Measurements from ENCODE around the gene SAE1. TPM values are rescaled to one million over a fixed set of nuclear protein-coding genes. Genes with fewer than 3 reads are reported as not detected.

Gene SAE1
- polyA plus RNA-seq, 2 of the 4 experiments (the other 2 are of a cell fraction) = 206 to 249 TPM

DNA sequence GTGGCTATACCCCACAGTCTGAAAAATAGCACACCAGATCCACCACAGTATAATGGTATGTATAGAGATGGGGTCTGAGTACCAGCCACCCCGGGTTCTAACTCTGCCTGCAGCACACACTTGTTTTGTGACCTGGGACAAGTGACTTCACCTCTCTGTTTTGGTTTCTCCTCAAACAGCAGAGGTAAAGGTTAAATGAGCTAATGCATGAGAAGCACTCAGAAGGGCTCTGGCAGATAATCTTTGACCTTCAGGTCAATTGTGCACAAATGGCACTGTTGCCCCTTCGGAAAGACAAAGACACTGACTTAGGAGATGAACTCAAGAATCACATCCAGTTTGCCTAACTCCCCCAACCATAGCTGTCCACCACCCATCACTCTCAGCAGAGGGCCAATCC lies 24.8 kb upstream of the SAE1 start:
- Histone ChIP-seq H3K4me1 (peaks cover 39% of the 10 kb centered on the region), H3K9me3 (no peaks in the 10 kb centered on the region), H3K4me3 (no peak overlapping the region), H3K27ac (no peak overlapping the region), H3K4me2 (no peak overlapping the region)
- ChIA-PET POLR2A (no interaction called here), CTCF (interaction anchor here (1.3 to 2.2 kb wide), 7 partner anchors 10 to 105 kb away, joined by 3 to 14 read pairs (median 5); no protein-coding TSS in a partner anchor)
- FAIRE-seq (no peak), ATAC-seq (no peak), DNase-seq (ENCODE audit: low read depth in 1 of 2, low spot score in 1 of 2) (no peak)
- 49% methylated on average over 2 of the region's 2 CpGs for WGBS (ENCODE audit: missing lambda C conversion rate)
- TF ChIP-seq RFX5 (IDR thresholded peaks at IDR 0.05) = no peak
- TF ChIP-seq NFE2L2 (conservative IDR thresholded peaks at IDR 0.05; ENCODE audit: low read length) = no peak
- TF ChIP-seq FOSB (CRISPR knock-in tag; IDR thresholded peaks at IDR 0.05) = no peak
- no peak for TF ChIP-seq KDM1A (IDR thresholded peaks at IDR 0.05; ENCODE audit: low read depth)
- TF ChIP-seq MAFK (IDR thresholded peaks at IDR 0.05; ENCODE audit: partially characterized antibody) = no peak
- TF ChIP-seq ZC3H11A (IDR thresholded peaks at IDR 0.05) = no peak
- TF ChIP-seq ZNF302 (CRISPR knock-in tag; IDR thresholded peaks at IDR 0.05) = no peak
- no peak for TF ChIP-seq BHLHE40 (IDR thresholded peaks at IDR 0.05; ENCODE audit: low read depth, low read length)
- TF ChIP-seq JUN (IDR thresholded peaks at IDR 0.05) = no peak
- no peak for TF ChIP-seq NPAS2 (CRISPR knock-in tag; IDR thresholded peaks at IDR 0.05; ENCODE audit: borderline replicate concordance)
- no peak for TF ChIP-seq CBX8 (IDR thresholded peaks at IDR 0.05)
- TF ChIP-seq, protein P1, sequence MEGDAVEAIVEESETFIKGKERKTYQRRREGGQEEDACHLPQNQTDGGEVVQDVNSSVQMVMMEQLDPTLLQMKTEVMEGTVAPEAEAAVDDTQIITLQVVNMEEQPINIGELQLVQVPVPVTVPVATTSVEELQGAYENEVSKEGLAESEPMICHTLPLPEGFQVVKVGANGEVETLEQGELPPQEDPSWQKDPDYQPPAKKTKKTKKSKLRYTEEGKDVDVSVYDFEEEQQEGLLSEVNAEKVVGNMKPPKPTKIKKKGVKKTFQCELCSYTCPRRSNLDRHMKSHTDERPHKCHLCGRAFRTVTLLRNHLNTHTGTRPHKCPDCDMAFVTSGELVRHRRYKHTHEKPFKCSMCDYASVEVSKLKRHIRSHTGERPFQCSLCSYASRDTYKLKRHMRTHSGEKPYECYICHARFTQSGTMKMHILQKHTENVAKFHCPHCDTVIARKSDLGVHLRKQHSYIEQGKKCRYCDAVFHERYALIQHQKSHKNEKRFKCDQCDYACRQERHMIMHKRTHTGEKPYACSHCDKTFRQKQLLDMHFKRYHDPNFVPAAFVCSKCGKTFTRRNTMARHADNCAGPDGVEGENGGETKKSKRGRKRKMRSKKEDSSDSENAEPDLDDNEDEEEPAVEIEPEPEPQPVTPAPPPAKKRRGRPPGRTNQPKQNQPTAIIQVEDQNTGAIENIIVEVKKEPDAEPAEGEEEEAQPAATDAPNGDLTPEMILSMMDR (IDR thresholded peaks at IDR 0.05) = no peak
- TF ChIP-seq, protein P2, sequence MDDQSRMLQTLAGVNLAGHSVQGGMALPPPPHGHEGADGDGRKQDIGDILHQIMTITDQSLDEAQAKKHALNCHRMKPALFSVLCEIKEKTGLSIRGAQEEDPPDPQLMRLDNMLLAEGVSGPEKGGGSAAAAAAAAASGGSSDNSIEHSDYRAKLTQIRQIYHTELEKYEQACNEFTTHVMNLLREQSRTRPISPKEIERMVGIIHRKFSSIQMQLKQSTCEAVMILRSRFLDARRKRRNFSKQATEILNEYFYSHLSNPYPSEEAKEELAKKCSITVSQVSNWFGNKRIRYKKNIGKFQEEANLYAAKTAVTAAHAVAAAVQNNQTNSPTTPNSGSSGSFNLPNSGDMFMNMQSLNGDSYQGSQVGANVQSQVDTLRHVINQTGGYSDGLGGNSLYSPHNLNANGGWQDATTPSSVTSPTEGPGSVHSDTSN (IDR thresholded peaks at IDR 0.05) = no peak
- no peak for TF ChIP-seq RNF2 (IDR thresholded peaks at IDR 0.05; ENCODE audit: borderline replicate concordance, low read depth)
- no peak for TF ChIP-seq CBX2 (IDR thresholded peaks at IDR 0.05; ENCODE audit: borderline replicate concordance, low read depth)
- TF ChIP-seq, protein P3, sequence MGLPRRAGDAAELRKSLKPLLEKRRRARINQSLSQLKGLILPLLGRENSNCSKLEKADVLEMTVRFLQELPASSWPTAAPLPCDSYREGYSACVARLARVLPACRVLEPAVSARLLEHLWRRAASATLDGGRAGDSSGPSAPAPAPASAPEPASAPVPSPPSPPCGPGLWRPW (IDR thresholded peaks at IDR 0.05) = no peak
- TF ChIP-seq PHF8 (IDR thresholded peaks at IDR 0.05; ENCODE audit: borderline replicate concordance, low read depth) = no peak
- no peak for TF ChIP-seq HOXA7 (CRISPR knock-in tag; IDR thresholded peaks at IDR 0.05)

DNA sequence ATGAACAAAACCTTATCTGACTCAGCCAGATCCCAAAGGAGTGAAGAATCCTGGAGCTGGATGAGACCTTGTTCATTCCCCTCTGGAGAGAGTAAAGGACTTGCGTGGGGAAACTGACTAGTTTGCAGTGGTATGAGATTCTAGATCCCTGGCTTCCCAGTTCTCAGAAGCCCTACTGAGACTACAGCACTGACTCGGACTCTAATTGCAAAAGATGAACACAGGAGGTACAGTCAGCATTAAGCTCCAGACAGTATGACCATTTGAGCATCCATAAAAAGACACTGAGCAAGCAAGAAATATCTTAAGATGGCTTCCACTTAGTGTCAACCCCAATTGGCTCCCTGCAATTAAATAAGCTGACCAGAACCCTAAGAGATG lies 23.8 kb upstream of the SAE1 start:
- WGBS (ENCODE audit: missing lambda C conversion rate) = 84% methylated on average over 2 of the region's 2 CpGs
- FAIRE-seq (no peak), DNase-seq (ENCODE audit: low read depth in 1 of 2, low spot score in 1 of 2) (no peak), ATAC-seq (peak in 1 of 2 experiments; percentile 7; a peak in 1 of 6 replicates)
- CTCF ChIA-PET = interaction anchor here (1.0 to 2.2 kb wide), 7 partner anchors 11 to 104 kb away, joined by 3 to 14 read pairs (median 5); no protein-coding TSS in a partner anchor
- peak overlapping the region; percentile 72 for H3K4me2 ChIP-seq
- peaks cover 39% of the 10 kb centered on the region for H3K4me1 ChIP-seq
- H3K9me3 ChIP-seq = no peaks in the 10 kb centered on the region
- H3K4me3 ChIP-seq = no peak overlapping the region
- POLR2A ChIA-PET = no interaction called here
- TF ChIP-seq, protein P4, sequence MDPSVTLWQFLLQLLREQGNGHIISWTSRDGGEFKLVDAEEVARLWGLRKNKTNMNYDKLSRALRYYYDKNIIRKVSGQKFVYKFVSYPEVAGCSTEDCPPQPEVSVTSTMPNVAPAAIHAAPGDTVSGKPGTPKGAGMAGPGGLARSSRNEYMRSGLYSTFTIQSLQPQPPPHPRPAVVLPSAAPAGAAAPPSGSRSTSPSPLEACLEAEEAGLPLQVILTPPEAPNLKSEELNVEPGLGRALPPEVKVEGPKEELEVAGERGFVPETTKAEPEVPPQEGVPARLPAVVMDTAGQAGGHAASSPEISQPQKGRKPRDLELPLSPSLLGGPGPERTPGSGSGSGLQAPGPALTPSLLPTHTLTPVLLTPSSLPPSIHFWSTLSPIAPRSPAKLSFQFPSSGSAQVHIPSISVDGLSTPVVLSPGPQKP (IDR thresholded peaks at IDR 0.05; ENCODE audit: low read depth, low read length) = no peak
- TF ChIP-seq HOXB5 (CRISPR knock-in tag; IDR thresholded peaks at IDR 0.05) (no peak), NPAS2 (CRISPR knock-in tag; IDR thresholded peaks at IDR 0.05; ENCODE audit: borderline replicate concordance) (no peak), CBX8 (IDR thresholded peaks at IDR 0.05) (no peak), NFE2L2 (conservative IDR thresholded peaks at IDR 0.05; ENCODE audit: low read length) (no peak)
- peak overlapping the region; percentile 8 to 45; a peak in 2 of 6 replicates for H3K27ac ChIP-seq
